SK-N-SH treated with all-trans-retinoic acid at 6 μM for 48 hours (cell line): ENCODE measurements around the gene KLK4.

Source experiments
- ATAC-seq: fragments of 200-7000 bp; cut with Tn5 transposase; 3 replicates; pipeline ENCODE4 v1.9.1; 2020; ENCODE audit warnings: mild to moderate bottlenecking, moderate library complexity
- ARNTL ChIP-seq: fragments of 450-650 bp; formaldehyde crosslinking; IDR thresholded peaks from 2 replicates; pipeline ENCODE4 v1.5.0; 2020; ENCODE audit warnings: low read depth, mild to moderate bottlenecking, moderate library complexity, borderline replicate concordance
- BACH2 ChIP-seq: fragments of 250-450 bp; sonication (Bioruptor Pico); IDR thresholded peaks from 2 replicates; pipeline ENCODE4 v1.9.0; 2021; ENCODE audit warnings: mild to moderate bottlenecking, borderline replicate concordance
- CSDC2 ChIP-seq: fragments of 250-450 bp; sonication (Bioruptor Pico); IDR thresholded peaks from 2 replicates; pipeline ENCODE4 v1.5.0; 2020; ENCODE audit warnings: mild to moderate bottlenecking, moderate library complexity
- CSRNP3 ChIP-seq: fragments of 250-450 bp; sonication (Bioruptor Pico); IDR thresholded peaks from 2 replicates; pipeline ENCODE4 v1.5.1; 2021; ENCODE audit warnings: mild to moderate bottlenecking, moderate library complexity
- ESRRG ChIP-seq: fragments of 250-450 bp; sonication (Bioruptor Pico); IDR thresholded peaks from 2 replicates; pipeline ENCODE4 v1.6.1; 2021; ENCODE audit warnings: mild to moderate bottlenecking
- GLIS3 ChIP-seq: fragments of 250-450 bp; sonication (Bioruptor Pico); IDR thresholded peaks from 2 replicates; pipeline ENCODE4 v1.5.0; 2020; ENCODE audit warnings: mild to moderate bottlenecking, moderate library complexity
- ISL1 ChIP-seq: fragments of 250-450 bp; sonication (Bioruptor Pico); IDR thresholded peaks from 2 replicates; pipeline ENCODE4 v2.1.2; 2022; ENCODE audit warnings: mild to moderate bottlenecking, moderate library complexity
- OSR1 ChIP-seq: fragments of 250-450 bp; sonication (Bioruptor Pico); IDR thresholded peaks from 2 replicates; pipeline ENCODE4 v1.8.0; 2022; ENCODE audit warnings: moderate library complexity, mild to moderate bottlenecking, inconsistent platforms
- POU6F1 ChIP-seq: fragments of 250-450 bp; sonication (Bioruptor Pico); IDR thresholded peaks from 2 replicates; pipeline ENCODE4 v1.8.0; 2021; ENCODE audit warnings: low read depth, mild to moderate bottlenecking, moderate library complexity, borderline replicate concordance
- PPARA ChIP-seq: fragments of 250-450 bp; sonication (Bioruptor Pico); IDR thresholded peaks from 2 replicates; pipeline ENCODE4 v1.5.0; 2020; ENCODE audit warnings: mild to moderate bottlenecking, borderline replicate concordance
- RARB ChIP-seq: fragments of 250-450 bp; sonication (Bioruptor Pico); IDR thresholded peaks from 2 replicates; pipeline ENCODE4 v1.8.0; 2021; ENCODE audit warnings: mild to moderate bottlenecking, moderate library complexity
- SNAI2 ChIP-seq: fragments of 250-450 bp; sonication (Bioruptor Pico); IDR thresholded peaks from 2 replicates; pipeline ENCODE4 v1.5.0; 2020; ENCODE audit warnings: mild to moderate bottlenecking, moderate library complexity
- TCF4 ChIP-seq: fragments of 250-450 bp; sonication (Bioruptor Pico); IDR thresholded peaks from 2 replicates; pipeline ENCODE4 v1.8.0; 2021; ENCODE audit warnings: mild to moderate bottlenecking, moderate library complexity, borderline replicate concordance
- TOX ChIP-seq: fragments of 250-450 bp; sonication (Bioruptor Pico); IDR thresholded peaks from 2 replicates; pipeline ENCODE4 v1.8.0; 2021; ENCODE audit warnings: mild to moderate bottlenecking, moderate library complexity, borderline replicate concordance
- TSHZ2 ChIP-seq: fragments of 250-450 bp; sonication (Bioruptor Pico); IDR thresholded peaks from 2 replicates; pipeline ENCODE4 v1.5.0; 2020; ENCODE audit warnings: mild to moderate bottlenecking, moderate library complexity
- ZC3H10 ChIP-seq: fragments of 250-450 bp; sonication (Bioruptor Pico); IDR thresholded peaks from 2 replicates; pipeline ENCODE4 v1.5.1; 2021; ENCODE audit warnings: mild to moderate bottlenecking, moderate library complexity
- ZFP3 ChIP-seq: fragments of 250-450 bp; sonication (Bioruptor Pico); IDR thresholded peaks from 2 replicates; pipeline ENCODE4 v1.5.0; 2020; ENCODE audit warnings: mild to moderate bottlenecking, moderate library complexity
- ZNF565 ChIP-seq: fragments of 450-650 bp; formaldehyde crosslinking; conservative IDR thresholded peaks from 2 replicates; pipeline ENCODE4 v1.5.0; 2020; ENCODE audit warnings: low read depth, mild to moderate bottlenecking, moderate library complexity
- ZNF70 ChIP-seq: fragments of 450-650 bp; formaldehyde crosslinking; IDR thresholded peaks from 2 replicates; pipeline ENCODE4 v1.5.0; 2020; ENCODE audit warnings: mild to moderate bottlenecking, moderate library complexity
- ZNF8 ChIP-seq: fragments of 450-650 bp; formaldehyde crosslinking; IDR thresholded peaks from 2 replicates; pipeline ENCODE4 v1.5.0; 2020; ENCODE audit warnings: mild to moderate bottlenecking, moderate library complexity
- TF ChIP-seq, protein P1 (sequence below): fragments of 250-450 bp; sonication (Bioruptor Pico); IDR thresholded peaks from 2 replicates; pipeline ENCODE4 v1.5.1; 2020; ENCODE audit warnings: low read depth, mild to moderate bottlenecking, moderate library complexity

Gene KLK4

GRCh38 chr19:50902640-50903039, 8.6 kb downstream of the KLK4 start:
- ATAC-seq = no peak
- TF ChIP-seq ZNF565 (CRISPR knock-in tag) = no peak
- TF ChIP-seq OSR1 (CRISPR knock-in tag) = no peak
- TF ChIP-seq ARNTL (CRISPR knock-in tag) = no peak
- TF ChIP-seq CSRNP3 (CRISPR knock-in tag) = no peak
- no peak for TF ChIP-seq BACH2 (CRISPR knock-in tag)
- no peak for TF ChIP-seq CSDC2
- no peak for TF ChIP-seq GLIS3 (CRISPR knock-in tag)
- TF ChIP-seq RARB (CRISPR knock-in tag) = no peak
- TF ChIP-seq ESRRG (CRISPR knock-in tag) = no peak
- no peak for TF ChIP-seq ISL1
- TF ChIP-seq TCF4 (CRISPR knock-in tag) = no peak
- TF ChIP-seq, protein P1, sequence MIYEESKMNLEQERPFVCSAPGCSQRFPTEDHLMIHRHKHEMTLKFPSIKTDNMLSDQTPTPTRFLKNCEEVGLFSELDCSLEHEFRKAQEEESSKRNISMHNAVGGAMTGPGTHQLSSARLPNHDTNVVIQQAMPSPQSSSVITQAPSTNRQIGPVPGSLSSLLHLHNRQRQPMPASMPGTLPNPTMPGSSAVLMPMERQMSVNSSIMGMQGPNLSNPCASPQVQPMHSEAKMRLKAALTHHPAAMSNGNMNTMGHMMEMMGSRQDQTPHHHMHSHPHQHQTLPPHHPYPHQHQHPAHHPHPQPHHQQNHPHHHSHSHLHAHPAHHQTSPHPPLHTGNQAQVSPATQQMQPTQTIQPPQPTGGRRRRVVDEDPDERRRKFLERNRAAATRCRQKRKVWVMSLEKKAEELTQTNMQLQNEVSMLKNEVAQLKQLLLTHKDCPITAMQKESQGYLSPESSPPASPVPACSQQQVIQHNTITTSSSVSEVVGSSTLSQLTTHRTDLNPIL (CRISPR knock-in tag) = no peak
- TF ChIP-seq ZNF70 (CRISPR knock-in tag) = no peak
- TF ChIP-seq TSHZ2 (CRISPR knock-in tag) = no peak
- TF ChIP-seq TOX (CRISPR knock-in tag) = no peak
- no peak for TF ChIP-seq ZC3H10
- no peak for TF ChIP-seq SNAI2 (CRISPR knock-in tag)
- TF ChIP-seq ZNF8 (CRISPR knock-in tag) = no peak
- no peak for TF ChIP-seq PPARA (CRISPR knock-in tag)
- no peak for TF ChIP-seq ZFP3 (CRISPR knock-in tag)

GRCh38 chr19:50899569-50899968, 11.6 kb downstream of the KLK4 start:
- ATAC-seq = no peak
- TF ChIP-seq CSDC2 (no peak), GLIS3 (CRISPR knock-in tag) (no peak), POU6F1 (CRISPR knock-in tag) (no peak), ZC3H10 (no peak), SNAI2 (CRISPR knock-in tag) (no peak), ARNTL (CRISPR knock-in tag) (no peak), RARB (CRISPR knock-in tag) (no peak), BACH2 (CRISPR knock-in tag) (no peak), TSHZ2 (CRISPR knock-in tag) (no peak)

DNA sequence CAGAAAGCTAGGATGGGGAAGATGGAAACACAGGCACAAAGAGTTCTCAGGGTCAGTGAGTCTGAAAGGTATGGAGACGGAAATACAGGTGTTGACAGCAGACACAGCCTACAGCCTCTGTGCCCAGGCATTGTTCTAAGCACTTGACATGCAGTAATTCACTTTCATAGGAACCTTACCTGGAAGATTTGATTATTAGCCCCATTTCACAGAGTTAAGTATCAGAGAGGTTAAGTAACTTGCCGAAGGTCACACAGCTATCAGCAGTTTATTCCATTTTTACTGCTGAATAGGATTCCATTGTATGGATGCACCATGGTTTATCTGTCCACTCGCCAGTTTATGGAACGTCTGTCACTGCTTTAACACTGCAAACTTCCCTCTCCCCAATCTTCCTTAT, 13.2 kb downstream of the KLK4 start:
- TF ChIP-seq, protein P1 (CRISPR knock-in tag) = no peak
- TF ChIP-seq CSRNP3 (CRISPR knock-in tag) (no peak), CSDC2 (no peak), ESRRG (CRISPR knock-in tag) (no peak), ZNF565 (CRISPR knock-in tag) (no peak), SNAI2 (CRISPR knock-in tag) (no peak), ZNF70 (CRISPR knock-in tag) (no peak), ZFP3 (CRISPR knock-in tag) (no peak)
- no peak for ATAC-seq
